ENCODE measurements around the gene RNF183. TPM values are rescaled to one million over a fixed set of nuclear protein-coding genes. Genes with fewer than 3 reads are reported as not detected.

The RNF183 gene
- total and polyA plus RNA-seq, 9 of the 15 experiments (the other 6 are each of a cell fraction or from before 2014, with no cell fraction given): 0.04 to 2.0 (median 0.16) TPM; not detected in 5

DNA sequence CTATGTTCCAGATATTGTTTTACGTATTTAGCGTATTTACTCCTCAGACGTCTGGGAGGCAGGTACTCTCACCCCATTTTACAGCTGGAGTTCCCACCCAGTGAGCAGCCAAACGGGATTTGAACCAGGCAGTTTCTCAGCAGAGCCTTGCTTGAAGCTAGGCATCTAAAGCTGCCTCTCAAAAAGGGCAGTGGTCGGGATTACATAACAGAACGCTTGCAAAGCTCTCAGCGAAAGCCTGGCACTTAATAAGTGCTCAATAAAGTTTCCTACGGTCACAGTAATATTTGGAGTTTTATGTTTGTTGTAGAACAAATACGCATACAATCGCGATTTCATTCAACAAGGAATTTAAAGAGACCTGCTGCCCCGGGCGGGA is 45.9 kb upstream of the RNF183 start (continued):
- TF ChIP-seq, protein P1, sequence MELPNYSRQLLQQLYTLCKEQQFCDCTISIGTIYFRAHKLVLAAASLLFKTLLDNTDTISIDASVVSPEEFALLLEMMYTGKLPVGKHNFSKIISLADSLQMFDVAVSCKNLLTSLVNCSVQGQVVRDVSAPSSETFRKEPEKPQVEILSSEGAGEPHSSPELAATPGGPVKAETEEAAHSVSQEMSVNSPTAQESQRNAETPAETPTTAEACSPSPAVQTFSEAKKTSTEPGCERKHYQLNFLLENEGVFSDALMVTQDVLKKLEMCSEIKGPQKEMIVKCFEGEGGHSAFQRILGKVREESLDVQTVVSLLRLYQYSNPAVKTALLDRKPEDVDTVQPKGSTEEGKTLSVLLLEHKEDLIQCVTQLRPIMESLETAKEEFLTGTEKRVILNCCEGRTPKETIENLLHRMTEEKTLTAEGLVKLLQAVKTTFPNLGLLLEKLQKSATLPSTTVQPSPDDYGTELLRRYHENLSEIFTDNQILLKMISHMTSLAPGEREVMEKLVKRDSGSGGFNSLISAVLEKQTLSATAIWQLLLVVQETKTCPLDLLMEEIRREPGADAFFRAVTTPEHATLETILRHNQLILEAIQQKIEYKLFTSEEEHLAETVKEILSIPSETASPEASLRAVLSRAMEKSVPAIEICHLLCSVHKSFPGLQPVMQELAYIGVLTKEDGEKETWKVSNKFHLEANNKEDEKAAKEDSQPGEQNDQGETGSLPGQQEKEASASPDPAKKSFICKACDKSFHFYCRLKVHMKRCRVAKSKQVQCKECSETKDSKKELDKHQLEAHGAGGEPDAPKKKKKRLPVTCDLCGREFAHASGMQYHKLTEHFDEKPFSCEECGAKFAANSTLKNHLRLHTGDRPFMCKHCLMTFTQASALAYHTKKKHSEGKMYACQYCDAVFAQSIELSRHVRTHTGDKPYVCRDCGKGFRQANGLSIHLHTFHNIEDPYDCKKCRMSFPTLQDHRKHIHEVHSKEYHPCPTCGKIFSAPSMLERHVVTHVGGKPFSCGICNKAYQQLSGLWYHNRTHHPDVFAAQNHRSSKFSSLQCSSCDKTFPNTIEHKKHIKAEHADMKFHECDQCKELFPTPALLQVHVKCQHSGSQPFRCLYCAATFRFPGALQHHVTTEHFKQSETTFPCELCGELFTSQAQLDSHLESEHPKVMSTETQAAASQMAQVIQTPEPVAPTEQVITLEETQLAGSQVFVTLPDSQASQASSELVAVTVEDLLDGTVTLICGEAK (IDR thresholded peaks at IDR 0.05): 0 out of 2 replicates have a peak, but pooled peaks have one; percentile 16
- TF ChIP-seq, protein P1 (CRISPR knock-in tag; IDR thresholded peaks at IDR 0.05): no peak
- TF ChIP-seq, protein P2, sequence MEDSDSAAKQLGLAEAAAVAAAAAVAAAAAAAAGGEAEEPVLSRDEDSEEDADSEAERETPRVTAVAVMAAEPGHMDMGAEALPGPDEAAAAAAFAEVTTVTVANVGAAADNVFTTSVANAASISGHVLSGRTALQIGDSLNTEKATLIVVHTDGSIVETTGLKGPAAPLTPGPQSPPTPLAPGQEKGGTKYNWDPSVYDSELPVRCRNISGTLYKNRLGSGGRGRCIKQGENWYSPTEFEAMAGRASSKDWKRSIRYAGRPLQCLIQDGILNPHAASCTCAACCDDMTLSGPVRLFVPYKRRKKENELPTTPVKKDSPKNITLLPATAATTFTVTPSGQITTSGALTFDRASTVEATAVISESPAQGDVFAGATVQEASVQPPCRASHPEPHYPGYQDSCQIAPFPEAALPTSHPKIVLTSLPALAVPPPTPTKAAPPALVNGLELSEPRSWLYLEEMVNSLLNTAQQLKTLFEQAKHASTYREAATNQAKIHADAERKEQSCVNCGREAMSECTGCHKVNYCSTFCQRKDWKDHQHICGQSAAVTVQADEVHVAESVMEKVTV (CRISPR knock-in tag; IDR thresholded peaks at IDR 0.05): no peak
